Measurements from ENCODE around the gene ZSWIM2.
A peak's percentile ranks its signal among the peaks of the same experiment; 100 is the strongest.
"Not testable (repeated sequence)": the region's sequence is repeated elsewhere in the genome, so short reads cannot be mapped to it uniquely, and the experiment has no call there.

ZSWIM2 gene

GRCh38 chr2:186842373-186842772 lies 6.6 kb downstream of the ZSWIM2 start:
- no peak for DNase-seq

- no peak for DNase-seq
These were observed 7.0 kb downstream of the ZSWIM2 start for GRCh38 chr2:186841940-186842339.

GRCh38 chr2:186835628-186836027 lies 13.3 kb downstream of the ZSWIM2 start:
- DNase-seq, result no peak

GRCh38 chr2:186827862-186828492 lies 21.0 kb downstream of the ZSWIM2 start:
- no peak for DNase-seq

- DNase-seq, result no peak
These were observed 21.6 kb downstream of the ZSWIM2 start for GRCh38 chr2:186827411-186827810.

- DNase-seq, result no peak
These were observed 26.6 kb downstream of the ZSWIM2 start for GRCh38 chr2:186822323-186822722.

- DNase-seq, result no peak
These were observed 28.7 kb downstream of the ZSWIM2 start for GRCh38 chr2:186820303-186820702.

GRCh38 chr2:186811760-186812159 lies 37.2 kb downstream of the ZSWIM2 start:
- not testable (repeated sequence) for DNase-seq

GRCh38 chr2:186806591-186806990 lies 42.4 kb downstream of the ZSWIM2 start:
- DNase-seq, result no peak

GRCh38 chr2:186798604-186799003 lies 50.4 kb downstream of the ZSWIM2 start:
- not testable (repeated sequence) for DNase-seq

GRCh38 chr2:186784930-186785329 lies 64.0 kb downstream of the ZSWIM2 start:
- no peak for DNase-seq

GRCh38 chr2:186783254-186783653 lies 65.7 kb downstream of the ZSWIM2 start:
- DNase-seq, result no peak

GRCh38 chr2:186780701-186781316 lies 68.2 kb downstream of the ZSWIM2 start:
- DNase-seq, result peak; percentile 23
